K562 (cell line): ENCODE results near the gene CENPQ. TPM values are rescaled to one million over a fixed set of nuclear protein-coding genes. Genes with fewer than 3 reads are reported as not detected.

Experiments used
- ATAC-seq: fragments of 200-7000 bp; cut with Tn5 transposase; 3 replicates; pipeline ENCODE4 v1.9.1; 2020; ENCODE audit warnings: moderate library complexity
- BruUV-seq: library from RNA; stranded (reverse); fragments of 400-500 nt; replicated peaks from 2 replicates; lab custom pipeline; 2021; lab: Mats Ljungman, UMichigan
- CTCF ChIA-PET: fragments of 300-600 bp; formaldehyde crosslinking; extraction: SDS; loops from one replicate; lab custom pipeline; 2021; ENCODE audit warnings: low intra/inter-chr PET ratio; lab: Yijun Ruan, JAX
- POLR2A ChIA-PET: fragments of 300-600, 350-650 bp; sonication (Branson Sonifier 250); formaldehyde crosslinking; extraction: SDS; loops from one replicate; lab custom pipeline; 2021; ENCODE audit warnings: antibody characterized with exemption, inconsistent platforms; lab: Yijun Ruan, JAX
- DNase-seq, 4 experiments: peaks; one replicate each; pipeline versions ENCODE4 v3.0.0 to v3.0.0-alpha.2; 2011 to 2018; ENCODE audit warnings: low spot score in 3 of 4, mixed read lengths in 3 of 4; ENCODE audit errors: extremely low read depth in 1 of 4
- FAIRE-seq: peaks from 2 replicates; lab custom pipeline; 2011; peaks lifted over from hg19 to GRCh38; lab: Jason Lieb, UNC
- H2AFZ ChIP-seq: 2 replicates; pipeline ENCODE4 v1.6.0; 2011; ENCODE audit warnings: low read depth, low read length, control low read depth, inconsistent platforms
- H3K27ac ChIP-seq: fragments of 200-600 bp; 3 replicates; pipeline ENCODE4 v1.8.0; 2011; ENCODE audit warnings: low read depth, mild to moderate bottlenecking, control low read depth, inconsistent platforms, low read length, moderate library complexity, mixed read lengths; ENCODE audit errors: extremely low read depth
- H3K27me3 ChIP-seq, 2 experiments: fragments of 300-600 bp in 1 of 2; 2 replicates in 1 of 2; 3 replicates in 1 of 2; pipeline versions ENCODE4 v1.6.0 to v1.8.0; 2011; ENCODE audit warnings: inconsistent platforms in 2 of 2, low read length in 2 of 2, mild to moderate bottlenecking in 1 of 2, mixed read lengths in 1 of 2, moderate library complexity in 1 of 2; ENCODE audit not compliant: control insufficient read depth in 2 of 2, insufficient read depth in 2 of 2
- H3K36me3 ChIP-seq: fragments of 300-600 bp; 3 replicates; pipeline ENCODE4 v1.8.0; 2011; ENCODE audit warnings: mild to moderate bottlenecking, low read length, inconsistent platforms; ENCODE audit not compliant: control insufficient read depth, insufficient read depth
- H3K4me1 ChIP-seq, 2 experiments: fragments of 200-600 bp in 1 of 2; replicated peaks in 1 of 2; 2 replicates in 1 of 2; 3 replicates in 1 of 2; pipeline versions ENCODE4 v1.5.1 to v1.8.0; 2011; ENCODE audit warnings: inconsistent platforms in 2 of 2, low read length in 2 of 2, mild to moderate bottlenecking in 1 of 2, mixed read lengths in 1 of 2, moderate library complexity in 1 of 2; ENCODE audit not compliant: control insufficient read depth in 2 of 2, insufficient read depth in 2 of 2
- H3K4me2 ChIP-seq: 2 replicates; pipeline ENCODE4 v1.6.1; 2011; ENCODE audit warnings: low read length, control low read depth, inconsistent platforms, mixed read lengths; ENCODE audit not compliant: insufficient read depth
- H3K4me3 ChIP-seq: fragments of 200-600 bp; sonication (generic), shearing (Covaris generic); 2 replicates; pipeline ENCODE4 v1.5.1; 2016; ENCODE audit warnings: control low read depth, inconsistent platforms
- H3K79me2 ChIP-seq: fragments of 200-600 bp; 3 replicates; pipeline ENCODE4 v1.8.0; 2011; ENCODE audit warnings: low read length, inconsistent platforms; ENCODE audit not compliant: control insufficient read depth, insufficient read depth
- H3K9ac ChIP-seq, 2 experiments: 2 replicates each; pipeline versions ENCODE4 v1.6.0 to v1.6.1; 2011; ENCODE audit warnings: low read depth in 2 of 2, low read length in 2 of 2, control low read depth in 1 of 2, inconsistent platforms in 1 of 2, mild to moderate bottlenecking in 1 of 2, mixed read lengths in 1 of 2; ENCODE audit not compliant: insufficient read depth in 1 of 2
- H3K9me1 ChIP-seq: one replicate; pipeline ENCODE4 v1.6.0; 2011; ENCODE audit warnings: inconsistent platforms, mild to moderate bottlenecking, low read length, moderate library complexity; ENCODE audit not compliant: control insufficient read depth, insufficient read depth
- H3K9me3 ChIP-seq: replicated peaks from 2 replicates; pipeline ENCODE4 v1.5.1; 2011; ENCODE audit warnings: low read depth, low read length, inconsistent platforms; ENCODE audit not compliant: control insufficient read depth, insufficient read depth
- H4K20me1 ChIP-seq: replicated peaks from 2 replicates; pipeline ENCODE4 v1.6.1; 2011; ENCODE audit warnings: low read length, inconsistent platforms, mixed read lengths; ENCODE audit not compliant: control insufficient read depth, insufficient read depth
- KAT8 ChIP-seq: fragments of 450-650 bp; IDR thresholded peaks from 2 replicates; pipeline ENCODE4 v1.6.1; 2016; ENCODE audit warnings: low read depth, mild to moderate bottlenecking
- KDM2B ChIP-seq: fragments of 250-450 bp; sonication (Bioruptor Pico); IDR thresholded peaks from 2 replicates; pipeline ENCODE4 v1.8.0; 2021; ENCODE audit warnings: mild to moderate bottlenecking, moderate library complexity
- PHB2 ChIP-seq: fragments of 450-650 bp; IDR thresholded peaks from 2 replicates; pipeline ENCODE4 v1.6.1; 2017; ENCODE audit warnings: low read depth
- RAD21 ChIP-seq, 2 experiments: fragments of 250-450 bp in 1 of 2; fragments of 450-650 bp in 1 of 2; sonication (Bioruptor Pico) in 1 of 2; formaldehyde crosslinking in 1 of 2; IDR thresholded peaks in 1 of 2; conservative IDR thresholded peaks in 1 of 2; 2 replicates each; pipeline versions ENCODE4 v1.4.0 to v1.8.0; 2020 to 2022; ENCODE audit warnings: mild to moderate bottlenecking in 2 of 2, moderate library complexity in 1 of 2
- TCFL5 ChIP-seq: fragments of 250-450 bp; sonication (Bioruptor Pico); conservative IDR thresholded peaks from 2 replicates; pipeline ENCODE4 v1.6.1; 2021; ENCODE audit warnings: mild to moderate bottlenecking, moderate library complexity, matching md5 sums
- ZNF316 ChIP-seq: fragments of 450-650 bp; IDR thresholded peaks from 2 replicates; pipeline ENCODE4 v1.6.1; 2016
- WGBS: fragments of 100-300 bp; shearing (Covaris generic); methylation state at CpG from one replicate; pipeline ENCODE4 v1.1.6; 2016; ENCODE audit warnings: low coverage, mixed read lengths; ENCODE audit not compliant: insufficient coverage; ENCODE audit errors: missing lambda C conversion rate; 5-methylcytosine and 5-hydroxymethylcytosine counted together
- in situ Hi-C: fragments of 300-500 bp; cut with MboI; formaldehyde crosslinking; loops from 4 replicates; pipeline ENCODE4 v1.15.0; 2018; ENCODE audit warnings: inconsistent platforms, mixed read lengths
- intact Hi-C: fragments of 100-400 bp; cut with micrococcal nuclease; formaldehyde crosslinking; loops from 2 replicates; pipeline ENCODE4 v1.14.2; 2022
- polyA plus RNA-seq, 8 experiments: library from polyadenylated mRNA; depleted of rRNA in 4 of 8; stranded (reverse) in 5 of 8; unstranded in 3 of 8; fragments of >200 nt; fragmentation: Nextera tagmentation in 2 of 8; fragmentation: Illumina TruSeq in 1 of 8; extraction: Ambion mirVana in 2 of 8; extraction: Trizol in 1 of 8; gene quantifications; 2 replicates each; pipeline versions ENCODE4 v1.2.1 to v1.2.3, GENCODE V29; 2011 to 2014; ENCODE audit warnings: inconsistent platforms in 1 of 8, missing spikeins in 1 of 8
- total RNA-seq, 7 experiments: library from RNA; depleted of rRNA in 6 of 7; stranded (reverse); fragments of >200 nt in 6 of 7; fragmentation: Illumina TruSeq in 2 of 7; extraction: Trizol in 2 of 7; gene quantifications; 2 replicates each; pipeline versions ENCODE4 v1.2.1 to v1.2.3, GENCODE V29; 2011 to 2021; ENCODE audit warnings: low replicate concordance in 1 of 7
- TF ChIP-seq, protein P1 (sequence below): fragments of 450-650 bp; formaldehyde crosslinking; IDR thresholded peaks from 2 replicates; pipeline ENCODE4 v1.4.0; 2022; ENCODE audit warnings: missing genetic modification characterization
- TF ChIP-seq, protein P2 (sequence below), 3 experiments: IDR thresholded peaks in 2 of 3; conservative IDR thresholded peaks in 1 of 3; 2 replicates each; pipeline ENCODE4 v1.5.1; 2011 to 2012; ENCODE audit warnings: low read length in 3 of 3, mild to moderate bottlenecking in 3 of 3, control low read depth in 2 of 3, improper control_type of control experiment in 1 of 3, inconsistent platforms in 1 of 3, low read depth in 1 of 3, mixed read lengths in 1 of 3, moderate library complexity in 1 of 3; ENCODE audit not compliant: insufficient read depth in 2 of 3
- TF ChIP-seq, protein P3 (sequence below): IDR thresholded peaks from 2 replicates; pipeline ENCODE4 v1.6.1; 2012; ENCODE audit warnings: low read depth, low read length, improper control_type of control experiment, borderline replicate concordance

The CENPQ gene
- total and polyA plus RNA-seq, 9 of the 15 experiments (the other 6 are each of a cell fraction or from before 2014, with no cell fraction given): 12.7 to 48.3 (median 26.4) TPM

DNA sequence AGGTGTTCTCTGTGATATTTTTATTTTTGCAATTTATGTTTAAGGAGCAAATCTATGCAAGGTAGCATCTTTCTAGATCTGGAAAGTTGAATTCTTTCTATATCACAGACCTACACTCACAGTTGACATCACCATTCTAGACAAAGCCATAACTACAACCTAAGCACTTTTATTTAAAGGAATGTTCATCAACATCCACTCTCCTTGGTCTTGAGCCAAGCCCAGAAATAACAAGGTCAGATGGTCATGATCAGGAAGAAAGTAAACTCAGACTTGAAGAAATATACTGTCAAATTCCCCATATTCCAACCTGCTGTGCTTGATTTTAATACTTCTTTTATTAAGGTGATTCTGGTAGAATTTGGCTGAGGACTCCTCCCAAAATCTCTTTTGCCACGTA is 32.3 kb upstream of the CENPQ start:
- Histone ChIP-seq H3K79me2 (no peaks in the 10 kb centered on the region), H4K20me1 (no peaks in the 10 kb centered on the region), H3K9ac (no peak overlapping the region), H3K4me3 (no peak overlapping the region), H3K4me1 (no peaks in the 10 kb centered on the region), H3K4me2 (no peak overlapping the region), H3K9me3 (no peaks in the 10 kb centered on the region), H3K9me1 (no peaks in the 10 kb centered on the region), H2AFZ (no peak overlapping the region), H3K27ac (no peak overlapping the region), H3K27me3 (no peaks in the 10 kb centered on the region), H3K36me3 (peaks cover 20% of the 10 kb centered on the region; the same call in 1 of the 3 replicates)
- BruUV-seq: no TSS peak
- POLR2A ChIA-PET: no interaction called here
- no peak for DNase-seq
- ATAC-seq: no peak
- CTCF ChIA-PET: no interaction called here
- in situ Hi-C loops (no loop called here), intact Hi-C loops (no loop called here)
- TF ChIP-seq ZNF316 (0 out of 2 replicates have a peak, but pooled peaks have one; percentile 7), PHB2 (no peak), TCFL5 (CRISPR knock-in tag) (no peak)
- TF ChIP-seq, protein P1, sequence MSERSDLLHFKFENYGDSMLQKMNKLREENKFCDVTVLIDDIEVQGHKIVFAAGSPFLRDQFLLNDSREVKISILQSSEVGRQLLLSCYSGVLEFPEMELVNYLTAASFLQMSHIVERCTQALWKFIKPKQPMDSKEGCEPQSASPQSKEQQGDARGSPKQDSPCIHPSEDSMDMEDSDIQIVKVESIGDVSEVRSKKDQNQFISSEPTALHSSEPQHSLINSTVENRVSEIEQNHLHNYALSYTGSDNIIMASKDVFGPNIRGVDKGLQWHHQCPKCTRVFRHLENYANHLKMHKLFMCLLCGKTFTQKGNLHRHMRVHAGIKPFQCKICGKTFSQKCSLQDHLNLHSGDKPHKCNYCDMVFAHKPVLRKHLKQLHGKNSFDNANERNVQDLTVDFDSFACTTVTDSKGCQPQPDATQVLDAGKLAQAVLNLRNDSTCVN (CRISPR knock-in tag): no peak
- 55% methylated on average over 1 of the region's 1 CpG for WGBS
- no peak for FAIRE-seq

DNA sequence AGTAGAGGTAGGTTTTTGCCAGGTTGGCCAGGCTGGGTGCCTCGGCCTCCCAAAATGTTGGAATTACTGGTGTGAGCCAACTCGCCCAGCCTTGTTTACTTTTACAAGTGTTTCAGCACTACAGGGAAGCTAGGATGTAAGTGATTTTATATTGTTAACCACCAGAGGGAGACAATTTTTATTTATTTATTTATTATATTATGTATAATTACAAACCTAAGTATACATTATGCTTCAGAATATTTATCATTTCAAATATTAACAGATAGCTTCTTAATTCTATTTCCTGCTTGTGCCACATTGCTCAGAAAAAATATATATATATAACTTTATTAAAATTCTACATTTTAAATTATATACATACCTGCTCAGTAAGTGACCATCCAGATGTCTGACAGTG is 9.9 kb upstream of the CENPQ start:
- Histone ChIP-seq H3K27me3 (no peaks in the 10 kb centered on the region), H3K4me2 (no peak overlapping the region), H3K9me3 (no peaks in the 10 kb centered on the region), H2AFZ (no peak overlapping the region), H3K79me2 (no peaks in the 10 kb centered on the region), H3K9ac (no peak overlapping the region), H4K20me1 (no peaks in the 10 kb centered on the region), H3K4me1 (no peaks in the 10 kb centered on the region), H3K9me1 (no peaks in the 10 kb centered on the region), H3K27ac (no peak overlapping the region), H3K36me3 (peaks cover 35% of the 10 kb centered on the region; the same call in 2 of the 3 replicates), H3K4me3 (no peak overlapping the region)
- intact Hi-C loops (loop anchor here (5.0 kb wide), 1 partner anchor 579 kb away; no protein-coding TSS in a partner anchor), in situ Hi-C loops (no loop called here)
- ChIA-PET POLR2A (no interaction called here), CTCF (interaction anchor here (1.2 to 1.4 kb wide), 2 partner anchors 154 to 1149 kb away, joined by 3 read pairs; no protein-coding TSS in a partner anchor)
- WGBS: 55% methylated on average over 2 of the region's 2 CpGs
- DNase-seq (peak in 1 of 4 experiments; percentile 7), FAIRE-seq (no peak), ATAC-seq (peak; percentile 72)
- BruUV-seq: no TSS peak
- TF ChIP-seq, protein P2, sequence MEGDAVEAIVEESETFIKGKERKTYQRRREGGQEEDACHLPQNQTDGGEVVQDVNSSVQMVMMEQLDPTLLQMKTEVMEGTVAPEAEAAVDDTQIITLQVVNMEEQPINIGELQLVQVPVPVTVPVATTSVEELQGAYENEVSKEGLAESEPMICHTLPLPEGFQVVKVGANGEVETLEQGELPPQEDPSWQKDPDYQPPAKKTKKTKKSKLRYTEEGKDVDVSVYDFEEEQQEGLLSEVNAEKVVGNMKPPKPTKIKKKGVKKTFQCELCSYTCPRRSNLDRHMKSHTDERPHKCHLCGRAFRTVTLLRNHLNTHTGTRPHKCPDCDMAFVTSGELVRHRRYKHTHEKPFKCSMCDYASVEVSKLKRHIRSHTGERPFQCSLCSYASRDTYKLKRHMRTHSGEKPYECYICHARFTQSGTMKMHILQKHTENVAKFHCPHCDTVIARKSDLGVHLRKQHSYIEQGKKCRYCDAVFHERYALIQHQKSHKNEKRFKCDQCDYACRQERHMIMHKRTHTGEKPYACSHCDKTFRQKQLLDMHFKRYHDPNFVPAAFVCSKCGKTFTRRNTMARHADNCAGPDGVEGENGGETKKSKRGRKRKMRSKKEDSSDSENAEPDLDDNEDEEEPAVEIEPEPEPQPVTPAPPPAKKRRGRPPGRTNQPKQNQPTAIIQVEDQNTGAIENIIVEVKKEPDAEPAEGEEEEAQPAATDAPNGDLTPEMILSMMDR (IDR thresholded peaks at IDR 0.05 in 2 of 3, conservative IDR thresholded peaks at IDR 0.05 in 1 of 3; ENCODE audit: insufficient read depth in 2 of 3, low read depth in 1 of 3, low read length in 3 of 3): peak in 2 of 3 experiments; percentile 31 to 35; a peak in 4 of 6 replicates
- no peak for TF ChIP-seq KAT8
- TF ChIP-seq, protein P3, sequence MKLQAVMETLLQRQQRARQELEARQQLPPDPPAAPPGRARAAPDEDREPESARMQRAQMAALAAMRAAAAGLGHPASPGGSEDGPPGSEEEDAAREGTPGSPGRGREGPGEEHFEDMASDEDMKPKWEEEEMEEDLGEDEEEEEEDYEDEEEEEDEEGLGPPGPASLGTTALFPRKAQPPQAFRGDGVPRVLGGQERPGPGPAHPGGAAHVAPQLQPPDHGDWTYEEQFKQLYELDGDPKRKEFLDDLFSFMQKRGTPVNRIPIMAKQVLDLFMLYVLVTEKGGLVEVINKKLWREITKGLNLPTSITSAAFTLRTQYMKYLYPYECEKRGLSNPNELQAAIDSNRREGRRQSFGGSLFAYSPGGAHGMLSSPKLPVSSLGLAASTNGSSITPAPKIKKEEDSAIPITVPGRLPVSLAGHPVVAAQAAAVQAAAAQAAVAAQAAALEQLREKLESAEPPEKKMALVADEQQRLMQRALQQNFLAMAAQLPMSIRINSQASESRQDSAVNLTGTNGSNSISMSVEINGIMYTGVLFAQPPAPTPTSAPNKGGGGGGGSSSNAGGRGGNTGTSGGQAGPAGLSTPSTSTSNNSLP: peak; percentile 58; the same call in 1 of the 2 replicates
- no peak for TF ChIP-seq KDM2B (CRISPR knock-in tag)
- 0 out of 4 replicates have a peak, but pooled peaks of 1 of the 2 experiments have one; percentile 7 for TF ChIP-seq RAD21 (CRISPR knock-in tag; conservative IDR thresholded peaks at IDR 0.05 in 1 of 2, IDR thresholded peaks at IDR 0.05 in 1 of 2)
